ENCODE data around the gene RNF220. TPM values are rescaled to one million over a fixed set of nuclear protein-coding genes. Genes with fewer than 3 reads are reported as not detected.

The RNF220 gene
- total RNA-seq, 1 experiment from 2014 or later: 66.6 TPM

GRCh38 chr1:44616284-44616990 lies 211.4 kb downstream of the RNF220 start:
- DNase-seq (no peak), ATAC-seq (no peak)
- Histone ChIP-seq H3K9me2 (replicated peaks; ENCODE audit: low read length) (no peaks in the 10 kb centered on the region), H3K36me3 (ENCODE audit: low read depth, low read length) (no peaks in the 10 kb centered on the region), H3K4me3 (ENCODE audit: low read length) (no peak overlapping the region), H2AFZ (ENCODE audit: low read length) (no peak overlapping the region), H3K4me2 (ENCODE audit: low read length) (no peak overlapping the region), H3K27ac (ENCODE audit: low read length) (no peak overlapping the region), H3K4me1 (ENCODE audit: insufficient read depth, low read length) (no peaks in the 10 kb centered on the region), H4K20me1 (ENCODE audit: low read length) (no peaks in the 10 kb centered on the region), H3K79me2 (ENCODE audit: low read length) (no peaks in the 10 kb centered on the region), H3K9ac (ENCODE audit: low read length) (no peak overlapping the region), H3K9me3 (ENCODE audit: low read length) (no peaks in the 10 kb centered on the region), H3K27me3 (ENCODE audit: low read length) (no peaks in the 10 kb centered on the region), H3F3A (ENCODE audit: low read length, unreplicated experiment) (no peaks in the 10 kb centered on the region)
- TF ChIP-seq CTCF (conservative IDR thresholded peaks at IDR 0.05; ENCODE audit: low read depth, low read length) (no peak), EZH2phosphoT487 (IDR thresholded peaks at IDR 0.05; ENCODE audit: borderline replicate concordance, low read length) (no peak), EZH2 (IDR thresholded peaks at IDR 0.05; ENCODE audit: low read length, unreplicated experiment) (no peak)
- BruUV-seq (replicated peaks): no TSS peak
- POLR2A ChIA-PET (ENCODE audit: unreplicated experiment): no interaction called here
- intact Hi-C loops (cut with micrococcal nuclease): no loop called here
- CTCF ChIA-PET: no interaction called here

- no peak for DNase-seq
These were observed 212.1 kb downstream of the RNF220 start for GRCh38 chr1:44616991-44617702.

More at GRCh38 chr1:44616991-44617702, 212.1 kb downstream of the RNF220 start:
- H3F3A ChIP-seq (ENCODE audit: low read length, unreplicated experiment): no peaks in the 10 kb centered on the region
- H3K4me3 ChIP-seq (ENCODE audit: low read length): no peak overlapping the region
- H3K9ac ChIP-seq (ENCODE audit: low read length): no peak overlapping the region
- ChIA-PET CTCF (interaction anchor here (0.6 kb wide), 1 partner anchor 264 kb away, joined by 3 read pairs; no protein-coding TSS in a partner anchor), POLR2A (ENCODE audit: unreplicated experiment) (no interaction called here)
- intact Hi-C loops (cut with micrococcal nuclease): no loop called here
- H3K79me2 ChIP-seq (ENCODE audit: low read length): no peaks in the 10 kb centered on the region
- H3K27me3 ChIP-seq (ENCODE audit: low read length): no peaks in the 10 kb centered on the region
- H2AFZ ChIP-seq (ENCODE audit: low read length): no peak overlapping the region; the same call in 1 of the 2 replicates
- H4K20me1 ChIP-seq (ENCODE audit: low read length): no peaks in the 10 kb centered on the region
- TF ChIP-seq CTCF (conservative IDR thresholded peaks at IDR 0.05; ENCODE audit: low read depth, low read length): no peak
- no peak for TF ChIP-seq EZH2 (IDR thresholded peaks at IDR 0.05; ENCODE audit: low read length, unreplicated experiment)
- no peaks in the 10 kb centered on the region for H3K9me3 ChIP-seq (ENCODE audit: low read length)
- BruUV-seq (replicated peaks): no TSS peak
- H3K9me2 ChIP-seq (replicated peaks; ENCODE audit: low read length): no peaks in the 10 kb centered on the region
- ATAC-seq: peak; percentile 59
- H3K36me3 ChIP-seq (ENCODE audit: low read depth, low read length): no peaks in the 10 kb centered on the region
- no peak overlapping the region for H3K27ac ChIP-seq (ENCODE audit: low read length)
- no peaks in the 10 kb centered on the region for H3K4me1 ChIP-seq (ENCODE audit: insufficient read depth, low read length)
- 0 out of 2 replicates have a peak overlapping the region, but pooled peaks have one; percentile 31 for H3K4me2 ChIP-seq (ENCODE audit: low read length)
